Stimulated activated CD8-positive, alpha-beta memory T cell treated with anti-CD3 and anti-CD28 coated beads, Interleukin-7, amount 100 ng/mL, for 24 hours (primary cell): ENCODE measurements around the gene COL23A1.

Source experiments
- DNase-seq: peaks from one replicate; pipeline ENCODE4 v3.0.0-alpha.2; 2020; ENCODE audit warnings: low read depth

COL23A1 gene

DNA sequence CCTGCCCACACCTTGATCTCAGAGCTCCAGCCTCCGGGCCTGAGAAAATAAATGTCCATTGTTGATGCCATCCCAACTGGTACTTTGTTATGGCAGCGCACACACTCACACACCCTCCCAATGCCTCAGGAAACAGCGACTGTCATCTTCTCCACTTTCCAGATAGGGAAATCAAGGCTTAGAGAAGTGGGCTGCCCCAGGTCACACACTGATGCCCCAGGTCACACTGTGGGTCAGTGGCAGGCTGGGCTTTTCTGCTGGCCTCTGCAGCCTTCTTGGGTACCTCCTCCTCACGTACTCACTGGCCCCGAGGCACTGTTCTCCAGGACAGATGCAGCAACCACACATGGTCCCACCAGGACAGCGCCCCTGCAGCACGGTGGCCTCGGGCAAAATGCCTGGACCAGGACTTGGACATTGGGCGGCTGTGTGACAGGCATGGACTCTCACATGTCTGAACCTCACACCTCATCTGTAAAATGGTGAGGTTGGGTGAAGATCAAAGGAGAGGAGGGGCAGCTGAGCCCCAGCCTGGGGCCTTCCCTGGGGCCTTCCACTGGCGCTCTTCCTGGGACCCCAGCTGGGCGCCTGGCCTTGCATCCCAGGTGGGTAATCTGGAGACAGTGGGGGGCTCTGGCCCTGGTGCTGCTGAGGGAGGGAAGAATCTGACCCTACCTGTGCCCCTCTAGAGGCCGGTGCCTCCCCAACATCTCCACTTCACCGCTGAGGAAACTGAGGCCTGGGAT lies 156.0 kb downstream of the COL23A1 start:
- no peak for DNase-seq

DNA sequence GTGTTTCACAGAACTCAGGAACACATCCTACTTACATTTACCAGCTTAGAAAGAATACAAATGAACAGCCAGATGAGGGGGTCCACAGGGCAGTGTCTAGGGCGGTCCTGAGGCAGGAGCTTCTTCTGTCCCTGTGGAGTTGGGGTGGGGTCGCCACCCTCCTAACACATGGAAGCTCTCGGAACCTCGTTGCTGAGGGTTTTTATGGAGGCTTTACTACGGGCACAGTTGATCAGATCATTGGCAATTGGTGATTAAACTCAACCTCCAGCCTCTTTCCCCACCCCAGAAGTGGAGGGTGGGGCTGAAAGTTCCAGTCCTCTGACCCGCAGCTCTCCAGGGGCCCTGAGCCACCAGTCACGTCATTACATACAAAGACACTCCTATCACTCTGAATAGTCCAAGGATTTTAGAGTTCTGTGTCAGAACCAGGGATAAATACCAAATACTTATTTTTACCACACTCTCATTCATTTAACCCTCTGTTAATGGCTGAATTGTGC lies 156.9 kb downstream of the COL23A1 start:
- DNase-seq, result no peak

DNA sequence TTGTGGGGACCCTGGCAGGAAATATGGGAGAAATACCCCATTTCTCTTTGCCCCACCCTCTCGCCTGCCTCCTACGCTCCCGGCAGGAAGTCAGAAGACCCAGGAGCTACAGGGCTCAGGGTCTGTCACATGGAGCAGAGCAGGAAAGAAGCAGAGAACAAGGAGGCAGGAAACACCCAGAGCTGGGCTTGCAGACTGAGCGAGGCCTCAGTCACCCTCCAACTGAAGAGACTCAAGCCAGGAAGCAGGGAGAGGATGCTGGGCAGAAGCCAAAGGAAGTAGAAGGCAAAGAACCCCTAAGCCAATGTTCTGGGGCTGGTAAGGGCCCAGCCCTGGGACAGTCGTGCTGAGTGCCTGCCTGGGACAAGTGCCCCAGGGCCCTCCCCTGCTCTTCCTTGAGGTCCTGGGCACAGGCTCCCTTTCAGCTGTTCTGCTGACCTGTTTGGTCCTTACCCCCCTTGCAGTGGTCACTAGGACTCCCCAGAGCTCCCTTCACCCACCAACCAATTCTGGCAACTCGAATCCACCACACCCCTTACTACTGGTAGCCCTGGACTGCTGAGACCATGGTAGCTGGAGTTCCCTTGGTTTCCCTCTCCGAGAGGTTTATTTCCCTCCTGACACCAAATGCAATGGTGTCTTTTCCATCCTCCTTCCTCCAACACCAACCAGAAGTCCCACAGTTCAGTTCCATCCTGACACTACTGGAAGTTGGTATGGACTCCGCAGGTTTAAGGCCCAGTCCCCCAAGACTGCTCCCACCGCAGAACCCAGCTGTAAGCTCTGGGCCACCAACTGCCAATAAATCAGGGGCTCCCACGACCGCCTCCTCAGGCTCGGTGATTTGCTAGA lies 157.5 kb downstream of the COL23A1 start:
- no peak for DNase-seq

DNA sequence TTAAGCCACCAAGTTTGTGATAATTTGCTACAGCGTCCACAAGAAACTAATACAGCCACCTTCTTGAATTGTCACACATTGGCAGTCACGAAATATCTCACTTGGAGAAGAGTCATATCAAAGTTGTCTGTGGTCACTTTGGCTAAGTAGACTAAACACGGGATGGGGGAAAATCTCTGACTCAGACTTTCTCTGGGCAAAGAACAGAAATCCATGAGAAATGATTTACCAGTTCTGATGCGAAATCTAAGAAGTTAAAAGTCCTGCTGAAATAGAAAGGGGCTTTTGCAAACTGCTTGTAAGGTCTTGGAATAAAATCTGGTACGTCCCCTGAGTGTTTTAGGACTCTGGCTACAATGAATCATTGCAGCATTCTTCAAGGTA lies 158.4 kb downstream of the COL23A1 start:
- no peak for DNase-seq

DNA sequence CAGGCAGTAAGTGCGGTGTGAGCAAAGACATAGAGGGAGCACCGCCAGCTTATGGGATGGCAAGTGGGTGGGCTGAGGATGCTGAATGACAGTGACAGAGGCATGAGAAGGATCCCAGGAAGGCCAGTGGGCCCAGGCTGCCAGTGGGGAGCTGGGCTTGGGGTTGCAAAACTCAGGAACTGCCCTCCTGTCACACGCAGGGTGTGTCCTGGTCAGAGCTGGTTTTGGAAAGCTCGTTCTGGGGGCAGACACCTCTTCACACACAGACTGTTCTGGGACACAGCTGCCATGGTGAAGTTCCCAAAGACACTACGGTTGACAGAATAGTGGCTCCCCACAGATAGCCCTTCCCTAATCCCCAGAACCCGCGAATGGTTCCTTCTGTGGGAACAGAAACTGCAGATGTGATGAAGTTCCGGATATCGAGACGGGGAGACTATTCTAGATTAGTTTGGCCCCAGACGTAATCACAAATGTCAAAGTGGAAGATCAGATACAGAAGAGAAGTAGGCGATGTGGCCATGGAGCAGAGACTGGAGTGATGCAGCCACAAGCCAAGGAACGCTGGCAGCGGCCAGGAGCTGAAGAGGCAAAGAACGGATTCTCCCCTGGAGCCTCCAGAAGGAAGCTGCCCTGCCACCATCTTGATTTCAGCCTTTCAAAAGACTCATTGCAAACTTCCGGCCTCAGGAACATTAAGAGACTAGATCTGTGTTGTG lies 159.0 kb downstream of the COL23A1 start:
- no peak for DNase-seq

DNA sequence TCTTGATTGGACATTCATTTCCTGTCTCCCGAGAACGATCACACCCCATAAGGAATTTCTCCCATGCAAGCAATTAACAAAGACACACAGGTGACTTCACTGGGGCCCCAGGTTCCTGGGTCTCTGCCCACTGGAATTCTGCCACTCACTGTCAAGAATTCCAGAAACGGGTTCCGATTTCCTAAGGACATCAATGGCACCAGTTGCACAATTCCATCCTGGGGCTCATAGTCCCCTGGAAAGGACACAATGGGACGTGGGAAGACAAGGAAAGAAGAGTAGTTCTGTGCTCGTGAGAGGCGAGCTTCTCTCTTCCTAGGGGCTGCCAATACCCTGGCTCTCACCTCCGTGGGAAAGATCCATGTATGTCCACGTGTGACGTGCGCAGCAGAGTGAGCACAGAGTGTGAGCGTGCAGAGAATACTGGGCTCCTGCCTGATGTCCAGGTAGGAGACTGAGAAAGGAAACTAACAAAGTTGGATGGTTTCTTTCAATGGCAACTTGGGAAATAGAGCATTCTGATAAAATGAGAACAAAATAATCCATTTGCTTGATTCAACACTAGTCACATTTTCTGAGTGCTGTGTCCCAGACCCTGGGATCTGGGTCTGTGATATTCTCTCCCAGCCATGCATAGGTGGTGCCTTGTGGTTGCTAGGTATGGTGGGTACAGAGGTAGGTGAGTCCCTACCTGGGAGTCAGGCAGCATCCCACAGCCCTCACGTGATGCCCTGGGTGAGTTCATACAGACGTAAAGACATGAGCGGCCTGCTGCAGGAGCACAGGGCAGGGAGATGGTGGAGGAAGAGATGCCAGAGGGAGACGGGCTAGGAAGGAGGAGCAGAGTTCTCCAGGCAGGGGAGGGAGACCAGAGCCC lies 159.8 kb downstream of the COL23A1 start:
- DNase-seq, result no peak

DNA sequence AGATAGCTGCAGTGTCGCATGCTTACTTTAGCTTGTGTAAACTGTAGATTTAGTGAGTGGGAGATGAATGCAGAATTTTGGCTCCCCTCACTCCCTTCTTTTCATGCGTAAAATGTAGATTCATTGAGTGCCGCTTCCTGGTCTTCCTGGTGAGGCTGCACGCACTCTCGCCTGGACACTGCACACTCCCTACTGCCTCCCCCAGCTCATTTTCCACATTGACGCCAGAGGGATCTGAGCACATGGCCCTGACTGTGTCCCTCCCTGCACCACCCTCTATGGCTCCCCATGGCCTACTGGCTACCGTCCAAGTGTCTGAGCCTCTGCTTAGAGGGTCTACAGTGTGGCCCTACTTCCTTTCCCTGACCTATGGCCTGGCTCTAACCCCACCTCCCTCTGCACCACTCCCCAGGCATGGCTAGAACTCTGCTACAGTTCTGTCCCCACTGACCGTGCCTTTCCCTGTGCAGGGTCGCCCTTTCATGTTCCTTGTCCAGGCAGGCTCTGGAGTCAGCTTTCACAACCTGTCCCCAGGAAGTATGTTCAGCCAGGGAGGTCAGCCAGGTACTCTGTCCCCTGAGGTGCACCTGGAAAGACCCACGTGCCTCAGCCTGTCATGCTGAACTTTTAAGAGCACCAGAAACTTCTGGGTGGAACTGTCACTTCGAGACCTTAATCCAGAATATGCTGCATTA lies 160.6 kb downstream of the COL23A1 start:
- DNase-seq, result no peak

DNA sequence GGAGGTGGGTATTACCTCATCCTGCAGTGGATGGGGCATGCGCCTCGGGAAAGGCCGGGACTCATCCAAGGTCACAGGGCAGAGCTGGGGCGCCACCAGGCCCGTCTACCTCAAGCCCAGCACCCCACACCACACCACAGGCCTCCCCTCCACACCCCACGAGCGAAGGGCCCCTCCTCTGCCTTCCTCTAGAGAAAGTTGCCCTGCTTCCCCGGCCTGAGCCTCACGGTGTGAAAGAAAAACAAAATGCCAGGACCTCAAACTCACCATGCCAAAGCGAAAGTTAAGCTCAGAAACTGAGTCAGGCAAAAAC lies 161.1 kb downstream of the COL23A1 start:
- no peak for DNase-seq

DNA sequence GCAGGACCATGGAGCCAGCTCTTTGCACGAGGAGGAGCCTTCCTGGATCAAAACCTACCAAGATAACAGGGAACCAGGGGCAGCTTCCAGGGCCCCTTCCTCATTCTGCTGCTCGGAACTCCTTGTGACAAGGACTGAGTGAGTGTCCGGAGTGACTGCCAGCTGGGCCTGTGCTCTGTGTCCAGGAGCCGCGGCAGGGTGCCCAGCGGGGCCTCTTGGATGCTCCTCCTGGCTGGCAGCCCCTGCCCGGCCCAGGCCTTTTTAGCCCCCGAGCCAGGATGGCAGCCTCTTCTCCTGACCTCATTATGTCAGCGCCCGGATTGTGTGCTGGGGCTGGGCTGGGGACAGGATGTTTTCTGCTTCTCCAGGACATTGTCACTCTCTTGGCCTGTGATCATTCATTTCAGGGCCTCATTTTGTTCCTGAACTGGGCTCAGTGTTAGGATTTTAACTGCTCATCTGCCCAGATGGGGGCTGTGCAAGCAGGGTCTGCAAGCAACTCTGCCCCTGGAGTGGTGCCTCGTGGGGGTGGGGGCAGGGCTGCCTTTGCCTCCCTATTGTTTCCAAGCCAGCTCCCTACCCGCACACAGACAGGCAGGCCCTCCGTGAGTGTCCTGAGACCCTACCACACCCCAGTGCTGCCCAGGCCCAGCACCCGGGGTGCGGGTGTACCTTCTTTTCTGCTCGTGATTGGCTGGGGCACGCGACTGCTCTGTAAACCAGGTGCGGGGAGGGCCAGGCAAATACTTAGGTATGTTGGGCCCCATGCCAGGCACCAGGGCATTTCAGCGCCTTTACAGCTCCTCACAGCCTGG lies 161.6 kb downstream of the COL23A1 start:
- no peak for DNase-seq

DNA sequence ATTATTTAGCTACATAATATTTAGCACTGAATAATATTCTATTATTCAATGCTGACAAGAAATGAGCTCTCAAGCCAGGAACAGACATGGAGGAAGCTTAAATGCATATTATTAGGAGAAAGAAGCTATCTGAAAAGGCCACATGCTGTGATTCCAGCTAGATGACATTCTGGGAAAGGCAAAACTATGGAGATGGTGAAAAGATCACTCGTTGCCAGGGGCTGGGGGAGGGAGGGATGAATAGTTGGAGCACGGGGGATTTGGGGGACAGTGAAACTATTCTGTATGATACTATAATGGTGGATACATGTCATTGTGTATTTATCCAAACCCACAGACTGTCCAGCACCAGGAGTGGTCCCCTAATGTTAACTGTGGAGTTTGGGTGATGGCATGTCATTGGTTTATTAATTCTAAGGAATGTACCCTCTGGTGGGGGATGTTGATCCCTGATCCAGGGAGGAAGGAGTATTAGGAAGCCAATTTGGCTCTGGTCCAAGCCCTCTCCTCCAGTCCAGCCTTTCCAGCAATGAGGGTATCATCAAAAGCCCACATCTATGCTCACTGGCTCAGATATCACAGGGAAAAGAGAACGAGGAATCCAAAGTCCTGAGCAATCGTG lies 162.5 kb downstream of the COL23A1 start:
- no peak for DNase-seq

DNA sequence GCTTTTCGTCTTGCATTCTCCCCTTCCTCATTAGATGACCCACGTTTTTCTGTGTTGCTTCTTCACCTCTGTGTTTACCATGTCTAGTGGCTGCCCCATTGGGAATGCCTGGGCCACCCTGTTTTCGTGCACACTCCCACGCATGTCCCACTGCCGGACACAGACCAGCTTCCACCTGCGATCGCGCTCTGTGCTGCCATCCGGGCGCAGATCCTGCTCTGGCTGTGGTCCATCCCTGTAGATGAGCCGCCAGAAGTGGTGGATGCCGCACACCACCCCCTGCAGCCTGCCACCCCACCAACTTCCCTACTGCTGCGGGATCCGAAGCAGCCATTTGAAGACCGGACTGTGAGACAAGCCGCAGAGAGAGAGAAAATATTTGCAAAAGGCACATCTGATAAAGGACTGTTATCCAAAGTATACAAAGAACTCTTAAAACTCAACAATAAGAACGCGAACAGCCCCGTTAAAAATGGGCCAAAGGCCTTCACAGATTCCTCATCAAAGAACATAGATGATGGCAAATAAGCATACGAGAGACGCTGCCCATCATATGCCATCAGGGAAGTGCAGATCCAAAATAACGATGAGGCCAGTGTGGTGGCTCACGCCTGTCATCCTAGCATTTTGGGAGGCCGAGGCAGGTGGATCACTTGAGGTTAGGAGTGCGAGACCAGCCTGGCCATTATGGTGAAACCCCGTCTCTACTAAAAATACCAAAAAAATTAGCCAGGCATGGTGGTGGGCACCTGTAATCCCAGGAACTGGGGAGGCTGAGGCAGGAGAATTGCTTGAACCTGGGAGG lies 163.7 kb downstream of the COL23A1 start:
- no peak for DNase-seq

DNA sequence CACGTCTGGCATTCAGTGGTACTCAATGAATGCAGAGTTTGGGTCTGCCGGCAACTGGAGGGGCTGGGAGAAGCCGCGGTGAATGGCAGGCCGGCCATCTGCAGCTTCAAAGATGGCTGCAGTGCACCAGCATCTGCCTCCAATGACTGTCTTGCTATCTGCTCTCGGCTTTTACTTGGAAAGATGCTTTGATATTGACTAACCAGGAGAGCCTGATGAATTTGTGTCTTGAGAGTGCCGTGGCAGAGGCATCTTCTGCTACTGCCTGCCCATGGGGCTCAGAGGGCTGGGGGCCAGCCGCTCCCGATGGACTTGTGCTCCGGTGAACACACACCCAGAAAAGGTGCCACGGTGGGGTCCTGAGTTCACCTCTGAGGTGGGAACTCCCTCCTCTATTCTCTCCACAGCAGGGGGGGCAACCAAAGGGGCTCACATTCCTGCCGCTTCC lies 164.5 kb downstream of the COL23A1 start:
- DNase-seq, result no peak

DNA sequence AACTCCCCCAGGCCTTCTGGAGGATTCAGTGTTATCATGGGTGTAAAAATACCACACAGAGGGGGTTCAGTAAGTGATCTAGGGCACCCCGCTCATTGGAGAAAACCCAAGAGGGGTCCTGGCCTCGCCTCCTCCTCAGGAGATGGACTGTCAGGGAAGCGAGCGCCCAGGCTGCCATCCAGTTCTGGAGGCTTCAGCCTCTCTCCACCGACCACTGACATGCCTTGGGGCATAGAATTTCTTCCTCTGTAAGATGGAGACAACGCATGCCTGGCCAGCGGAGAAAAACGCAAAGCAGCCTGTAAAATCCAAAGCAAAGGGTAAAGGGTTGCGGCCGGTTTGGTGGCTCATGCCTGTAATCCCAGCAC lies 165.4 kb downstream of the COL23A1 start:
- DNase-seq, result no peak

DNA sequence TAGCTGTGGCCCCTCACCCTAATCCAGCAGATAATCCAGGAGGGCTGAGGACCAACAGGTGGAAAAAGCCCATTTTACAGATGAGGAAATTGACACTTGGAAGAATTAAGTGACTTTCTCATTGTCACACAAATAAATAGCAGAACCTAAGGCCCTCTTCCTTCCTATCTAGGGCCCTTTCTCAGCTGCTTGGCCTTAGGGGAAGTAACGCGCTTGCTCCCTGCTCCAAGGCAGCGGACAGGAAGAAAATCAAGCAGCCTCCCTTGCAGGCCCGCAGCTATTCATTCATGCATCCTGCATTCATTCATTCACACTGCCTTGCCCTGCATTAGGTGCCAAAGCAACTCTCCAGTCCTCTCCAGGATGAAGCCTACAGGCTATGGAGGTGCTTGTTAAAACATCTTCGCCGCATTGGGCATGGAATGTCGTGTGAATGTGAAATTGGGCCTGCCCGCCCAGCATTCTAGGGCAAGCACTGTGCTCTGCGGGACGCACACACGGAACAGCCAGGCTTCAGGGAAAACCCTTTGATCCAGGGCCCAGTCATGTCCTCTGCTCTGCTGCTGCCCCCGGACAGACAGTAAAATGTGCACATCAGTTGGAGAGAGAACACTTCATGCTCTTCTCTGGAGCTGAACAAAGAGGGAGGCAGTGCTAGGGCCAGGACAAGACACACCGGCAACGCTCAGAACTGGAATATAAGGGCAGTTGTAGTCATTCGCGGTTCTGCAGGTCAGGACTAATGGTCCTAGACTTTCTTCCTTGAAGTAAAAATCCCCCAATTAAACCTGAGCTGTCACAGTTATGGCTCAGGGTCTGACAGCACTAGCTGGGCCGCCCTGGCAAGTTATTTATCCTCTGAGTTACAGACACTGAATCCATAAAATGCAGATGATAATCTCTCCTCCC lies 166.0 kb downstream of the COL23A1 start:
- no peak for DNase-seq

DNA sequence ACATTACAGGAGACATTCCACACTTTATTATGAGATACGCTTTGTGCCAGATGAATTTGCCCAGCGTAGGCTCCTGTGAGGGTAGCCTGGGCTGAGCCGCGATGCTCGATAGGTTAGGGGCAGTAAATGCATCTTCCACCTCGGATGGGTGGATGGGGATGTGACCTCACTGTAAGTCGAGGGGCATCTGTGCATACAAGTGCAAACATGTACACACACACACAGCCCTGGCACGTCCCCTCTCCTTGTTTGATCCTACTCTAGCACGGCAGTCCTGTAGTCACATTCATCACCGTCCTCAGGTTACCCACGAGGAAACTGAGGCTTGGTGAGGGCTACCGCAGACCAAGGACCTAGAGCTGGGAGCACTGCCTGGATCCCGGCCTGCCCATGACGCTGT lies 166.8 kb downstream of the COL23A1 start:
- DNase-seq, result no peak

DNA sequence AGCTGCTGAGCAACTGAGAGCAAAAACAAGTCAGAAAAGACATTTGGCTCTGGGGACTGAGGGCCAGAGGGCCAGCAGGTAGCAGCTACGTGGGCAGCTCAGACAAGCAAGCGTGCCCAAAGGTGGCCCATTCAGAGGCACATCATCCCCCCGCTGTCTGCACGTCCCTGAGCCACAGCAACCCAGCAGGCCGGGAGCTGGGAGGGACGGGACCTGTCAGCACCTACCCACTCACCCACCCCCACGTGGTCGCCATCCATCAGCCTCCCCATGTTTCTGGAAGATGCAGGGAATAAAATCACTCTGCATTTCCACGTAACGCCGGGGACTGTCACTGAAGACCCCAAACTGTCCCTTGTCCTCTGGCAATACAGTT lies 167.8 kb downstream of the COL23A1 start:
- no peak for DNase-seq

DNA sequence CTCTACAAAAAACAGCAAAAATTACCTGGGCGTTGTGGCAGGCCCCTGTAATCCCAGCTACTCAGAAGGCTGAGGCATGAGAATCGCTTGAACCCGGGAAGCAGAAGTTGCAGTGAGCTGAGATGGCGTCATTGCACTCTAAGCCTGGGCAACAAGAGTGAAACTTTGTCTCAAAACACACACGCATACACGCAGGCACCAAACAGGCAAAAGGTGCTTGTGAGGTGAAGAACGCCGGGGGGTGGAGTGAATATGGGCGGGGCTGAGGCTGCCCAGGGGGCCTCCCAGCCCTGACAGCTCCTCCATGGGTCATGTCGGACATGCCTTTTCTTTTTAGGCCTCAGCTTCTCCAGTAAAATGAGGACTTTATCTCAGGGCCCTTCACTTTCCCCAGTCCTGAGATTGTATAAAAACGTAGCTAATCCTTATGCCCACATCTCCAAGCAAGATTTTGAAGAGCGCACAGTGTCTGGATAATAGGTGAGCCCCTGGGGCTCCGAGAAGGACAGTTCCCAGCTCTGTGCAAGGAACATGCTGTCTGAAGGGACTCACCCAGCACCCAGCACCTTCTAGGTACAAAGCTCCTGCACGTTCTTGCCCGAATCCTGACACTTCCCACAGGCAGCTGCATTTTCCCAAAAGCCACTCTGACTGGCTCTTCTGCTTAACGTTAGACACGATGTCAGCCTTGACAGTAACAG lies 168.3 kb downstream of the COL23A1 start:
- DNase-seq, result no peak
